Activated CD8-positive, alpha-beta memory T cell treated with anti-CD3 and anti-CD28 coated beads for 4 hours (primary cell): ENCODE results near the gene CCDC59.
A peak's percentile ranks its signal among the peaks of the same experiment; 100 is the strongest.
"Not testable (repeated sequence)": the region's sequence is repeated elsewhere in the genome, so short reads cannot be mapped to it uniquely, and the experiment has no call there.

Experiments used
- DNase-seq, 2 donors: peaks; one replicate each; pipeline ENCODE4 v3.0.0-alpha.2; 2020; ENCODE audit warnings: low read depth in 2 of 2

CCDC59 gene

DNA sequence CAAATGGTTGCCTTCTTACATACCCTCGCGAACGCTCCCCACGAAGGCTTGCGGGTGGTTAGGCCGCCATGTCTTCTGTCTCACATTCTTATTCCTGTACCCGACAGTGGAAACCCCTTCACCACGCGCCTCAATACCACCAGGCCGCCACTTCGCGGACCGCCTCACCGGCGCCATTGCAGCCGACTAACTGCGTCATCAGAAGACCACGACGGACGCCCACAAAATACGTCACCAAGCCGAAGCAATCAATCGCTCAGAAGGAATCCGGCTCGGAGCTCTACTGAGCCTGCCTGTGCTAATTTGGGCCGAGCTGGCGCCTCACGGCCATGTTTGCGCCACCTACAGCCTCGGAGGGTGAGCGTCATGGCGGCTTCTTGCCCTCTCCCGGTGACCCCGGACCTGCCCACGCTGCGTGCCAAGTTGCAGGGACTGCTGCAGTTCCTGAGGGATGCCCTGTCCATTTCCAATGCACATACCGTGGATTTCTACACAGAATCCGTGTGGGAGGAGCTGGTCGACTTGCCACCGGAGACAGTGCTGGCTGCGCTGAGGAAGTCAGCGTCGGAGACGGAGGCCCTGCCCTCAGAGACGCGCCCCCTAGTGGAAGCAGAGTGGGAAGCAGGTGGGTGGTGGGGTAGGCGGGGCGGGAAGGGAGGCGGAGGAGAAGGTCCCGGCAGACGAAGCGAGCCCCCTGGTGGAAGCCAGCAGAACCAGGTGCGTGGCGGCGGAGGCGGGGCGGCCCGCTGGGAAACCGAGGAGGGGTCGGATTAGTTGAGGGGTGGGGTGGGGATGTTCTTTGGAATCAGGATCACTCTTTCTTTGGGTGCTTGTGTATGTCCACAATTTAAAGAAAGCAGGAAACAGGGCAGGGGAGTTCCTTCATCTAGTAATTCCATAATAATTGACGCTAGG, at the start of gene CCDC59, which contains the start of gene METTL25:
CCDC59 (minus strand) TSS at position 188 of the 915 bp plus-strand sequence; CDS start at position 177, 11 bp downstream.
METTL25 (plus strand) TSS at position 330 of the 915 bp plus-strand sequence; CDS start at position 367, 37 bp downstream.
- peak; percentile 95 to 97 for DNase-seq

- no peak for DNase-seq
Measured at GRCh38 chr12:82407481-82407880, 49.3 kb upstream of the CCDC59 start.

DNA sequence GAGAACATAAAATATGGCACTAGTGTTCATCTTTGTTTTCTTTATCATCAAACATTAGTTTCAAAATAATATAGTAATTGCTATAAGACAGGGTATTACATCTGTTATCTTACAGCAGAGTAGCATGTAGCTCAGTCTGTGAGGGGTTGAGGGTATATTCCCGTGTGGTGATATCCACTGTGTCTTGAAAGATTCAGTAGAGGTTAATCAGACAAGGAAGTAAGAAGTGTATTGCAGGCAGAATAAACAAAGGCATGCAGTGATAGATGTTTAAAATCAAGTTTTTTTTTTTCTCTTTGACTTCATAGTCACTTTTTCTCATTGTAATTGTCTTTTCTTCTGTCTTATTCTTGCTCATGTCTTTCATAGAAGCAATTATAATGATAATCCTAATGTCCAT, 48.5 kb upstream of the CCDC59 start:
- no peak for DNase-seq

DNA sequence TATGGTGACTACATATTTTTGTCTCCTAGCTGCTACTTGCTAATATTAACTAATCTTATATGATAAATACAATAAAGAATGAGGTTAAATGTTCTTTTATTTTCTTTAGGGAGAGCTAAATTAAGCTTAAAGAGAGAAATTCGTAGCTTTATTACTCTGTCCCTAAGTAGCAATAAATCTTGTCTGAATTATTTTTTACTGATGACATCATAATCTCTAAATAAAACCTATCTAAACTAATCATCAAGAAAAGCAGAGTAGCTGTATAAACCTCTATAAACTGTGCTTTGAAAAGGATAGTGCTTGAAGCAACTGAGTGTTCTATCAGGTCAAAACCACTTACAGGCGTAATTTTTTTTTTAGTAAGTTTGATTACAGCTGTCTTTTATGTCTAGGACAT, 42.6 kb upstream of the CCDC59 start:
- no peak for DNase-seq

- no peak for DNase-seq
Measured at GRCh38 chr12:82398879-82399278, 40.7 kb upstream of the CCDC59 start.

GRCh38 chr12:82383930-82384552, 25.9 kb upstream of the CCDC59 start:
- no peak for DNase-seq

DNA sequence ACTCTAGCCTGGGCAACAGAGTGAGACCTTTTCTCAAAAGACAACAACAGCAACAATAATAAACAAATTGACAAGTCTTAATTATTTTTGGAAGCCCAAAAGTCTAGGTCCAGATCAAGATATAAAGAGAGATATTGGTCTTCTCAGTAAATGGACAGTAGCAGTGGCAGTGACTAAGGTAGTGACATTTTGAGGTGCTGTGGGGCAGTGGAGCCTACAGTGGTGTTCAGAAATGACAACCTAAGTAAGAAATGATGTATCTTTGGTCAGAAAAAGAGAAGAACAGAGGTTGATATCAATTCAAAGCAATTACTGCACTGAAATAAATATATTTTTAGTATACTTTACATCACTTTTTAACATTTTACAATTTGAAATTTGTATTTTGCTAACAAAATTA, 20.8 kb upstream of the CCDC59 start:
- no peak for DNase-seq

DNA sequence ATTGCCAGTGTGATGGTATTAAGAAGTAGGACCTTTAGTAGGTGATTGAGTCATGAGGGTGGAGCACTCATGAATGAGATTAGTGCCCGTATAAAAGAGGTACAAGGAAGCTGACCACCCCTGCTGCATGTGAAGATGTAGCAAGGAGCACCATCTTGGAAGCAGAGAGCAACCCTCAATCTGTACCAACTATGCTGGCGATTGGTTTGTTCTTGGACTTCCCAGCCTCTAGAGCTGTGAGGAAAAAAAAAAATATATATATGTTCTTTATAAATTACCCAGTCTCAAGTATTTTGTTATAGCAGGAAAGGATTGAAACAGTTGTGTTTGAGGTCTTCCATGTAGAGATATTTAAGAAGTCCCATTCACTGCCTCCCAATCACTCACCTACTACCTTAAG, 17.0 kb upstream of the CCDC59 start:
- DNase-seq, result no peak

GRCh38 chr12:82366197-82366596, 8.0 kb upstream of the CCDC59 start:
- DNase-seq, result no peak

DNA sequence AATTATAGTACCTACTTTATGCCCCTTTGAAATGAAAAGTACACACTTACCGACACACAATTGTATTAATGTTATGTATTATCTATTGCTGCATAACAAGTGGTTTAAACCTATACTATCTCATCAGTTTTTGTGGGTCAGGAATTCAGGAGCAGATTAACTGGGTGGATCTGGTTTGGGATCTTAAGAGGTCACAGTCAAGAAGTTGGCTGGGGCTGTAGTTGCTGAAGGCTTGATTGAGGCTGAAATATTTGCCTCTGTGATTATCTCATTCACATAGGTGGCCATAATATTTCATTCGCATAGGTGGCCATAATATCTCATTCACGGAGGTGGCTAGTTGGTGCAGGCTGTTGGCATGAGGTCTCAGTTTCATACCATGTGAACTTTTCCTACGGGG, 5.8 kb upstream of the CCDC59 start:
- DNase-seq, result no peak

GRCh38 chr12:82361461-82361915, 3.3 kb upstream of the CCDC59 start:
- DNase-seq, result no peak

DNA sequence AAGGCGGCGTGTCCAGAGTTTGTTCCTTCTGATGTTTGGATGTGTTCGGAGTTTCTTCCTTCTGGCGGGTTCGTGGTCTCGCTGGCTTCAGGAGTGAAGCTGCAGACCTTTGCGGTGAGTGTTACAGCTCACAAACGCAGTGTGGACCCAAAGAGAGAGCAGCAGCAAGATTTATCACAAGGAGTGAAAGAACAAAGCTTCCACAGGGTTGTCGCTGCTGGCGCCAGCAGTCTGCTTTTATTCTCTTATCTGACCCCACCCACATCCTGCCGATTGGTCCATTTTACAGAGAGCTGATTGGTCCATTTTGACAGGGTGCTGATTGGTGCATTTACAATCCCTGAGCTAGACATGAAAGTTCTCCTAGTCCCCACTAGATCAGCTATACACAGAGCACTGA, 2.6 kb upstream of the CCDC59 start:
- DNase-seq, result not testable (repeated sequence)

GRCh38 chr12:82359115-82359478, 910 bp upstream of the CCDC59 start:
- no peak for DNase-seq

DNA sequence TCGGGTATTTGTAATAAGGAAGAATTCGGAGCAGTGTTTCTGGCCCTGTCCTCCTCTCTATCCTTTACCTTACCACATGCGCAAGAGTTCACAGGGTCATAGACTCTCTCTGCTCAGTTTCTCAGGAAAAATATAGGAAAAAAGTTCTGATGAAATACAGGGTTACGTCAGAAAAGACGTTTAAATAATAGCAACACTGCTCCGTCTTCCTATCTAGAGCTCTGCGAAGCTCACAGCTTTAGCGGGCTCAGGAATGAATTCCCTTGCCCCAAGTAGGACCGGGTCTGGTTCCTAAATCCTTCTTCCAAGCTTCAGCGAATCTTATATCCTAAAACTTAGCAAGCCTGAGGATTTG, 365 bp downstream of the CCDC59 start:
- DNase-seq, result no peak

DNA sequence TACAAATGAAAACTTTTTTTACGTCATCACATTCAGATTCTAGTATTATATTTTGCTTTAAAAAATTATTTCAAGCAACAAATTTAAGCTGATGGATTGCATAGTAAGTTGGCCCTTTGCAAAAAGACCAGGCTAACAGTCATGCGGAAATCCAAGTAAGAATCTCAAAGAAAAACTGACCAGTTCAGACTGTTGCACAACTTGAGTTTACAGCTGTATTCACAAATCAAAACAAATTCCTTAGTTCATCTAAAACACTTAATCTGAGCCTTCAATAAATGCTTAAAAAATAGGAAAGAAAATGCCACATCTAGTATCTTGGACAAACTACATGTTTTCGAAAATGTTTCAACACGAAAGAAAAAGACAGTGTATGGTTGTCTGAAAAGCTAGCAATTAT, 847 bp downstream of the CCDC59 start:
- no peak for DNase-seq

- DNase-seq, result no peak
Measured at GRCh38 chr12:82351390-82351789, 6.8 kb downstream of the CCDC59 start.

DNA sequence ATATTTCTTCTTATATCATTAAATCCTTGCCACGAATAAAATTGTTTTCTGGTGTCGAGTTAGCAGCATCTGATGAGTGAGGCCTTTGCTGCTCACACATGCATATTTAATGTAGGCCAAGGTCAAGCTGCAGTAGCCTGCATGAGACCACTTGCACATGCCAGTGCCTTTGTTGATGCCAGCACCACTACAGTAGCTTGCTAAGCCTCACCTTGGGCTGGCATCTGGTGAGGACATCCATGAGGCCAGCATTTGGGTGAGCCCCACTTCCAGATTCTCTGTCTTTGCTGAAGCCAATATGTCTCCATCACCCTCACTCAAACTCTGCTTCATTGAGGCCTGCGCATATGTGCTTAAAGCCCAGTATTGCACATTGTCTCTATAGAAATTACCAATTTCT, 8.0 kb downstream of the CCDC59 start:
- no peak for DNase-seq

DNA sequence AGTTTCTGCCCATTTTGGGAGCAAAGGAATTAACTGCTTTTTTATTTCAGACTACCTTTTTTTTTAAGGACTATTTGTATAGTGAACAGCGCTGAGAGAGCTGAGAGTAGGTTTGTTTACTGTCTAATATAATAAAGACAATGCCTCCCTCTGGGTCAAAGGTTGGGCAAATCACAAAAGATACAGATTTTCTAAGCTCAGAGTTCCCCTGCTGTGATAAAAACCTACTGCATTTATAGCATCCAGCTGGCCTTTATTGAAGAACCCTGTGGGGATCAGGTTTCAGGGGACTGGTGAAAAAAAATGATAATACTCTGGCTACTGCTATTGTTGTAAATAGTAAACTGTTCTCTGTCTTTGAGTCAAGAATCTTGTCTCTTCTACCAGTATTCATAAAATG, 28.7 kb downstream of the CCDC59 start:
- DNase-seq, result no peak

- no peak for DNase-seq
Measured at GRCh38 chr12:82327861-82328260, 30.3 kb downstream of the CCDC59 start.

- no peak for DNase-seq
Measured at GRCh38 chr12:82326905-82327503, 31.2 kb downstream of the CCDC59 start.

DNA sequence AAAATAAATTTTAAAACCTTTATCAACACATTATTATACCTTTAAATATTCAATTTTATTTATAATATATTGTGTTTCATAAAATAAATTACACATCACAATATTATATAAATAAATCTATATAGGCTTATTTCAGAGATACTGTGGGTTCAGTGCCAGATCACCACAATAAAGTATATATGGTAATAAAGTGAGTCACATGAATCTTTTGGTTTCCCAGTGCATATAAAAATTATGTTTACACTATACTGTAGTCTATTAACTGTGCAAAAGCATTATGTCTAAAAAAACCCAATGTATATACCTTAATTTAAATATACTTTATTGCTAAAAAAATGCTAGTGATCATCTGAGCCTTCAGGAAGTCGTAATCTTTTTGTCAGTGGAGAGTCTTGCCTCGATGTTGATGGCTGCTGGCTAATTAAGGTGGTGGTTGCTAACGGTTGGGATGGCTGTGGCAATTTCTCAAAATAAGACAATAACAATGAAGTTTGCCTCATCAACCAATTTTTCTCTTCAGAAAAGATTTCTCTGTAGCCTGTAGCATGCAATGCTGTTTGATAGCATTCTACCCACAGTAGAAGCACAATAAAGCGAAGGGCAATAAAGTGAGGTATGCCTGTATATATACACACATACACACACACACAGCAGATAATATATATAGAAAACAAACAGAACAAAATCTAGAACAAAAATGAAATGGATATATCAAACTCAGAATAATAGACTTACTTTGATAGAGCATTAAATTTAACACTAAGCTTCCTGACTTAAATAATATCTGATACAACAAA, 32.4 kb downstream of the CCDC59 start:
- no peak for DNase-seq

DNA sequence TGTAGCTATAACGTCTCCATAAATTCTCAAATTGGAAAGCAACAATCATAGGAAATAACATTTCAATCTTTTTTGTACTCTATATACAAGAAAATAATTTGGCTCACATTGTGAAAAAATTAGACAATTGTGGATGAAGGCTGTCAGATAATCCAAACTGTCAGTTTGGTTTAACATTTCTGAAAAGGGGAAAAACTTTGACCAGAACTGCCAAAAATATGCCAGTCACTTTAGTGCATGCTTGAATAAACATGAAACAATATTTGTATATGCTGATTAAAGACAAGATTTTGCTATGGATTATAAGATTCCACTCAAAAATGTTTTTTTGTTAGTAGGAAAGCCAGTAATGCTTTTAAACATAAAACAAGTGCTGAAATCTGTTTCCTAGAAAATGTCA, 38.9 kb downstream of the CCDC59 start:
- DNase-seq, result no peak
